ENCODE results near the gene ZNF782. TPM values are rescaled to one million over a fixed set of nuclear protein-coding genes. Genes with fewer than 3 reads are reported as not detected.
A peak's percentile ranks its signal among the peaks of the same experiment; 100 is the strongest.

ZNF782 gene
- total RNA-seq, 1 experiment from 2014 or later = 8.1 TPM

DNA sequence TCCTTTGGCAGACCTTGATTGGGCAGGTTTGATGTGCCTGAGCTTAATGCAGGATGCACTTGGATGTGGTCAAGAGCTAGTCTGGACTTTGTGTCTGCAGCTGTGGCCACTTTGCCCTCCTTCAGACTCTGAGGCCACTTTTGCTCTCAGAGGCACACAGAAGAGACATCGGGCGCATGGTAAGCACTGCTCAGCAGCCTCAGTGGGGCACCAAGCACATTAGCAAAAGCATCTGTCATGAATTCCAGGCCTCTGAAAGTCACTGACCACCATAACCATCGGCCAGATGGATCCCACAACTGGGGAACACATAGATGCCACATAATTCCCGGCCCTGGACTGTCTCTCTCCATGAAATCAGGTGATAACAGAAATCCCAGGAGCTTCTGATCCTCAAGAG, 34.3 kb upstream of the ZNF782 start:
- Mint-ChIP-seq H3K9me3 (ENCODE audit: unreplicated experiment) (no peaks in the 10 kb centered on the region), H3K4me3 (ENCODE audit: unreplicated experiment) (no peak overlapping the region), H3K4me1 (ENCODE audit: low read depth, unreplicated experiment) (no peaks in the 10 kb centered on the region), H3K36me3 (ENCODE audit: insufficient read depth, unreplicated experiment) (no peaks in the 10 kb centered on the region), H3K27me3 (ENCODE audit: insufficient read depth, unreplicated experiment) (no peaks in the 10 kb centered on the region), H3K27ac (ENCODE audit: unreplicated experiment) (no peak overlapping the region)
- Histone ChIP-seq H3K4me1 (peaks cover 5% of the 10 kb centered on the region; the same call in 1 of the 2 replicates), H3K9me3 (no peaks in the 10 kb centered on the region), H3K4me3 (ENCODE audit: low read depth, low read length) (no peak overlapping the region), H3K27me3 (replicated peaks; ENCODE audit: control insufficient read depth, insufficient read depth, low read length) (no peaks in the 10 kb centered on the region), H3K36me3 (ENCODE audit: control insufficient read depth, insufficient read depth, low read length) (no peaks in the 10 kb centered on the region)
- intact Hi-C loops (cut with micrococcal nuclease; ENCODE audit: unreplicated experiment) = no loop called here
- CTCF ChIA-PET = no interaction called here
- POLR2A ChIA-PET = no interaction called here
- DNase-seq = no peak
- TF ChIP-seq, protein P1, sequence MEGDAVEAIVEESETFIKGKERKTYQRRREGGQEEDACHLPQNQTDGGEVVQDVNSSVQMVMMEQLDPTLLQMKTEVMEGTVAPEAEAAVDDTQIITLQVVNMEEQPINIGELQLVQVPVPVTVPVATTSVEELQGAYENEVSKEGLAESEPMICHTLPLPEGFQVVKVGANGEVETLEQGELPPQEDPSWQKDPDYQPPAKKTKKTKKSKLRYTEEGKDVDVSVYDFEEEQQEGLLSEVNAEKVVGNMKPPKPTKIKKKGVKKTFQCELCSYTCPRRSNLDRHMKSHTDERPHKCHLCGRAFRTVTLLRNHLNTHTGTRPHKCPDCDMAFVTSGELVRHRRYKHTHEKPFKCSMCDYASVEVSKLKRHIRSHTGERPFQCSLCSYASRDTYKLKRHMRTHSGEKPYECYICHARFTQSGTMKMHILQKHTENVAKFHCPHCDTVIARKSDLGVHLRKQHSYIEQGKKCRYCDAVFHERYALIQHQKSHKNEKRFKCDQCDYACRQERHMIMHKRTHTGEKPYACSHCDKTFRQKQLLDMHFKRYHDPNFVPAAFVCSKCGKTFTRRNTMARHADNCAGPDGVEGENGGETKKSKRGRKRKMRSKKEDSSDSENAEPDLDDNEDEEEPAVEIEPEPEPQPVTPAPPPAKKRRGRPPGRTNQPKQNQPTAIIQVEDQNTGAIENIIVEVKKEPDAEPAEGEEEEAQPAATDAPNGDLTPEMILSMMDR (IDR thresholded peaks at IDR 0.05; ENCODE audit: insufficient read depth in 1 of 2, low read depth in 1 of 2, low read length in 1 of 2, severe bottlenecking in 1 of 2, unreplicated experiment in 1 of 2) = no peak
- BruUV-seq (replicated peaks) = no TSS peak

DNA sequence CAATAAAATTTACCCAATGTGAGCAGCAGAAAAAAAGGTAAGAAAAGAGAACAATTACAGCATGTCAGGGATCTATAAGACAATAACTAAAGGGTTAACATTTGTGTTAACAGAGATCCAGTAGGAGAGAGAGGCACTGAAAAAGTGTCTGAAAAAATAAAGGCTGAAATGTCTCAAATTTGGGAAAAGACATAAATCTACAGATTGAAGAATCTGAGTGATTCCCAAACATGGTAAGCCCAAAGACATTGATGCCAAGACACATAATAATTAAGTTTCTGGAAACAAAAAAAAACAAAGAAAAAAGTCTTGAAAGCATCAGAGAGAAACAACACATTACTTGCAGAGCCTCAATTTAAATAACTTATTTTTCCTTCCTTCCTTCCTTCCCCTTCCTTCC, 31.1 kb upstream of the ZNF782 start:
- H3K4me3 Mint-ChIP-seq (ENCODE audit: unreplicated experiment) = no peak overlapping the region
- ChIA-PET POLR2A (no interaction called here), CTCF (interaction anchor here (1.4 kb wide), 1 partner anchor 10 kb away, joined by 9 read pairs; no protein-coding TSS in a partner anchor)
- Histone ChIP-seq H3K9me3 (no peaks in the 10 kb centered on the region), H3K4me3 (ENCODE audit: low read depth, low read length) (no peak overlapping the region), H3K27me3 (replicated peaks; ENCODE audit: control insufficient read depth, insufficient read depth, low read length) (no peaks in the 10 kb centered on the region), H3K4me1 (peaks cover 5% of the 10 kb centered on the region; the same call in 1 of the 2 replicates), H3K36me3 (ENCODE audit: control insufficient read depth, insufficient read depth, low read length) (no peaks in the 10 kb centered on the region)
- intact Hi-C loops (cut with micrococcal nuclease; ENCODE audit: unreplicated experiment) = no loop called here
- BruUV-seq (replicated peaks) = no TSS peak
- peaks cover 3% of the 10 kb centered on the region for H3K27me3 Mint-ChIP-seq (ENCODE audit: insufficient read depth, unreplicated experiment)
- H3K9me3 Mint-ChIP-seq (ENCODE audit: unreplicated experiment) = no peaks in the 10 kb centered on the region
- H3K27ac Mint-ChIP-seq (ENCODE audit: unreplicated experiment) = no peak overlapping the region
- no peaks in the 10 kb centered on the region for H3K4me1 Mint-ChIP-seq (ENCODE audit: low read depth, unreplicated experiment)
- no peak for DNase-seq
- H3K36me3 Mint-ChIP-seq (ENCODE audit: insufficient read depth, unreplicated experiment) = no peaks in the 10 kb centered on the region
- TF ChIP-seq, protein P1 (IDR thresholded peaks at IDR 0.05; ENCODE audit: insufficient read depth in 1 of 2, low read depth in 1 of 2, low read length in 1 of 2, severe bottlenecking in 1 of 2, unreplicated experiment in 1 of 2) = no peak

GRCh38 chr9:96884443-96884842, 30.1 kb upstream of the ZNF782 start:
- BruUV-seq (replicated peaks) = no TSS peak

More at GRCh38 chr9:96884443-96884842, 30.1 kb upstream of the ZNF782 start:
- DNase-seq = peak in 1 of 2 experiments; percentile 53
- Mint-ChIP-seq H3K27ac (ENCODE audit: unreplicated experiment) (no peak overlapping the region), H3K9me3 (ENCODE audit: unreplicated experiment) (no peaks in the 10 kb centered on the region), H3K4me3 (ENCODE audit: unreplicated experiment) (no peak overlapping the region), H3K27me3 (ENCODE audit: insufficient read depth, unreplicated experiment) (peaks cover 3% of the 10 kb centered on the region), H3K36me3 (ENCODE audit: insufficient read depth, unreplicated experiment) (no peaks in the 10 kb centered on the region), H3K4me1 (ENCODE audit: low read depth, unreplicated experiment) (no peaks in the 10 kb centered on the region)
- TF ChIP-seq, protein P1 (IDR thresholded peaks at IDR 0.05; ENCODE audit: insufficient read depth in 1 of 2, low read depth in 1 of 2, low read length in 1 of 2, severe bottlenecking in 1 of 2, unreplicated experiment in 1 of 2) = no peak
- H3K27me3 ChIP-seq (replicated peaks; ENCODE audit: control insufficient read depth, insufficient read depth, low read length) = no peaks in the 10 kb centered on the region
- H3K36me3 ChIP-seq (ENCODE audit: control insufficient read depth, insufficient read depth, low read length) = no peaks in the 10 kb centered on the region
- CTCF ChIA-PET = interaction anchor here (1.5 kb wide), 1 partner anchor 9 kb away, joined by 7 read pairs; no protein-coding TSS in a partner anchor
- intact Hi-C loops (cut with micrococcal nuclease; ENCODE audit: unreplicated experiment) = no loop called here
- H3K4me1 ChIP-seq = peaks cover 5% of the 10 kb centered on the region; the same call in 1 of the 2 replicates
- no peaks in the 10 kb centered on the region for H3K9me3 ChIP-seq
- H3K4me3 ChIP-seq (ENCODE audit: low read depth, low read length) = no peak overlapping the region
- POLR2A ChIA-PET = no interaction called here

Measured in Caco-2 (cell line).